Measurements from ENCODE around the gene PAQR5. TPM values are rescaled to one million over a fixed set of nuclear protein-coding genes. Genes with fewer than 3 reads are reported as not detected.
A peak's percentile ranks its signal among the peaks of the same experiment; 100 is the strongest.

PAQR5 gene
- total and polyA plus RNA-seq, 4 donors = 0.19 to 1.1 (median 0.53) TPM

DNA sequence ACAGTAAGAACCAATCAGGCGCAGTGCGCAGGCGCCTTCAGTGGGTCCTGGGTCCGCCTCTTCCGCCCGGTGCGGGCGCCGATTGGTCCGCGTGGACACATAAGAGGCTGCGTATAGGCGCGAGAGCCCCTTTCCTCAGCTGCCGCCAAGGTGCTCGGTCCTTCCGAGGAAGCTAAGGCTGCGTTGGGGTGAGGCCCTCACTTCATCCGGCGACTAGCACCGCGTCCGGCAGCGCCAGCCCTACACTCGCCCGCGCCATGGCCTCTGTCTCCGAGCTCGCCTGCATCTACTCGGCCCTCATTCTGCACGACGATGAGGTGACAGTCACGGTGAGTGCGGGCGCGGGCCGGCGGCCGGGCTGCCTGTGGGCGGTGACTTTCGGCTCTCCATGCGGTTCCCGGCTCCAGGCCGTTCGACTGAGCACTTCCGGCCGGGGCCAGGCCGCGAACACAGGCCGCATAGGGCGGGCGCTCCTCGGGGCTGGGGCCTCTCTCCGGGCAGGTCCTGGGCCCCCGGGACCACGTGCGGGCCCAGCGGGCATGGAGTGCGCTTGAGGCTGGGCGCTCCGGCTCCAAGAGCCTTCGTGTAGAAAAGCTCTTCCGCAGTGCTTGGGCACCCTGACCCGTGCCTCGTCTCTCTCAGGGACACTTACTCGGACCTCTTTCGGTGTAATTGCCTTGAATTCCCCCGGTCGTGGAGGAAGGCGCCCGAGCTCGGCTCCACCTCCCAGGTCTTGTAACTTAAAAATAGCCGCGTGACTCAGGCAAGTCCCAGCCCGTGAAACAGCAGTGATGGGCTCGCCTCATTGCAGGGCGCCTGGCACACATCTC lies 154.2 kb downstream of the PAQR5 start, which contains the start of gene RPLP1:
TSS of gene RPLP1 (plus strand) at position 127 of the 830 bp plus-strand sequence. CDS start at position 258, 131 bp downstream.
- WGBS = under 1% methylated on average over 77 of the region's 77 CpGs
- peak; percentile 95 for DNase-seq (ENCODE audit: low spot score)
- peak within 1 kb of the TSS; percentile 82 to 94 for H3K27ac ChIP-seq (ENCODE audit: low read depth in 1 of 2, low read length in 2 of 2)
- peak within 1 kb of the TSS; percentile 76 to 94 (median 77) for H3K4me3 ChIP-seq (ENCODE audit: low read depth in 1 of 3, low read length in 3 of 3)
- H3K27me3 ChIP-seq (ENCODE audit: control insufficient read depth in 4 of 4, insufficient read depth in 4 of 4, low read length in 3 of 4) = no peaks in the 10 kb centered on the region
- no peaks in the 10 kb centered on the region for H3K9me3 ChIP-seq (ENCODE audit: control insufficient read depth in 4 of 4, low read length in 3 of 4)
- TF ChIP-seq MAX (IDR thresholded peaks at IDR 0.05) (peak; percentile 27), YY1 (IDR thresholded peaks at IDR 0.05) (no peak), HNF4G (IDR thresholded peaks at IDR 0.05) (no peak), TAF1 (conservative IDR thresholded peaks at IDR 0.05) (peak; percentile 100), JUND (IDR thresholded peaks at IDR 0.05) (peak in 1 of 2 donors; percentile 9), SP1 (IDR thresholded peaks at IDR 0.05) (no peak), CTCF (IDR thresholded peaks at IDR 0.05; ENCODE audit: low read depth, low read length, missing input control) (no peak), RAD21 (IDR thresholded peaks at IDR 0.05) (peak in 1 of 2 donors; percentile 7), GABPA (IDR thresholded peaks at IDR 0.05 in 1 of 2, conservative IDR thresholded peaks at IDR 0.05 in 1 of 2) (peak in 1 of 2 donors; percentile 77), ATF3 (IDR thresholded peaks at IDR 0.05) (no peak)
- TF ChIP-seq, protein P1, sequence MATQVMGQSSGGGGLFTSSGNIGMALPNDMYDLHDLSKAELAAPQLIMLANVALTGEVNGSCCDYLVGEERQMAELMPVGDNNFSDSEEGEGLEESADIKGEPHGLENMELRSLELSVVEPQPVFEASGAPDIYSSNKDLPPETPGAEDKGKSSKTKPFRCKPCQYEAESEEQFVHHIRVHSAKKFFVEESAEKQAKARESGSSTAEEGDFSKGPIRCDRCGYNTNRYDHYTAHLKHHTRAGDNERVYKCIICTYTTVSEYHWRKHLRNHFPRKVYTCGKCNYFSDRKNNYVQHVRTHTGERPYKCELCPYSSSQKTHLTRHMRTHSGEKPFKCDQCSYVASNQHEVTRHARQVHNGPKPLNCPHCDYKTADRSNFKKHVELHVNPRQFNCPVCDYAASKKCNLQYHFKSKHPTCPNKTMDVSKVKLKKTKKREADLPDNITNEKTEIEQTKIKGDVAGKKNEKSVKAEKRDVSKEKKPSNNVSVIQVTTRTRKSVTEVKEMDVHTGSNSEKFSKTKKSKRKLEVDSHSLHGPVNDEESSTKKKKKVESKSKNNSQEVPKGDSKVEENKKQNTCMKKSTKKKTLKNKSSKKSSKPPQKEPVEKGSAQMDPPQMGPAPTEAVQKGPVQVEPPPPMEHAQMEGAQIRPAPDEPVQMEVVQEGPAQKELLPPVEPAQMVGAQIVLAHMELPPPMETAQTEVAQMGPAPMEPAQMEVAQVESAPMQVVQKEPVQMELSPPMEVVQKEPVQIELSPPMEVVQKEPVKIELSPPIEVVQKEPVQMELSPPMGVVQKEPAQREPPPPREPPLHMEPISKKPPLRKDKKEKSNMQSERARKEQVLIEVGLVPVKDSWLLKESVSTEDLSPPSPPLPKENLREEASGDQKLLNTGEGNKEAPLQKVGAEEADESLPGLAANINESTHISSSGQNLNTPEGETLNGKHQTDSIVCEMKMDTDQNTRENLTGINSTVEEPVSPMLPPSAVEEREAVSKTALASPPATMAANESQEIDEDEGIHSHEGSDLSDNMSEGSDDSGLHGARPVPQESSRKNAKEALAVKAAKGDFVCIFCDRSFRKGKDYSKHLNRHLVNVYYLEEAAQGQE (IDR thresholded peaks at IDR 0.05) = peak; percentile 96
- H3K4me1 ChIP-seq (ENCODE audit: control insufficient read depth in 4 of 4, insufficient read depth in 4 of 4, low read length in 3 of 4) = peaks cover 4 to 28% (median 21%) of the 10 kb centered on the region in 4 donors
- H3K9ac ChIP-seq (ENCODE audit: low read depth in 1 of 2, low read length in 2 of 2) = peak within 1 kb of the TSS; percentile 88 to 90
- H3K36me3 ChIP-seq (ENCODE audit: control insufficient read depth in 4 of 4, insufficient read depth in 3 of 4, low read depth in 1 of 4, low read length in 3 of 4) = peaks cover 3 to 18% (median 12%) of the 10 kb centered on the region in 4 donors

DNA sequence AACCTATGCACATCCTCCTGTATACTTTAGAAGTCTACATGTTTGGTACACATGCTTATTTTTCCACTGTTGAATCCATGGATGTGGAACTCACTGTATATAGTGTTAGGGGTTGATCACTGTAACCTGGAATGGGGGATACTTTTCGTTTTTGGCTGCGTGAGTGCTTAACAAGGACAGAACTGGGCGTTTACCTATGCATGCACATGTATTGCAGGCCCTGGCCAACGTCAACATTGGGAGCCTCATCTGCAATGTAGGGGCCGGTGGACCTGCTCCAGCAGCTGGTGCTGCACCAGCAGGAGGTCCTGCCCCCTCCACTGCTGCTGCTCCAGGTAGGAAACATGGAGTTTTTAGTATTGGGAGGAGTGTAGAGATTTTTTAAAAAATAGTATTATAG lies 156.2 kb downstream of the PAQR5 start:
- Histone ChIP-seq H3K36me3 (ENCODE audit: control insufficient read depth in 4 of 4, insufficient read depth in 3 of 4, low read depth in 1 of 4, low read length in 3 of 4) (peaks cover 3 to 18% (median 12%) of the 10 kb centered on the region in 4 donors), H3K4me3 (ENCODE audit: low read depth in 1 of 3, low read length in 3 of 3) (peak overlapping the region in 1 of 3 donors; percentile 9), H3K27ac (ENCODE audit: low read depth in 1 of 2, low read length in 2 of 2) (no peak overlapping the region), H3K9ac (ENCODE audit: low read depth in 1 of 2, low read length in 2 of 2) (no peak overlapping the region), H3K27me3 (ENCODE audit: control insufficient read depth in 4 of 4, insufficient read depth in 4 of 4, low read length in 3 of 4) (no peaks in the 10 kb centered on the region), H3K9me3 (ENCODE audit: control insufficient read depth in 4 of 4, low read length in 3 of 4) (no peaks in the 10 kb centered on the region), H3K4me1 (ENCODE audit: control insufficient read depth in 4 of 4, insufficient read depth in 4 of 4, low read length in 3 of 4) (peaks cover 4 to 28% (median 21%) of the 10 kb centered on the region in 4 donors)
- WGBS = 60% methylated on average over 5 of the region's 5 CpGs
- DNase-seq (ENCODE audit: low spot score) = no peak
- TF ChIP-seq CTCF (IDR thresholded peaks at IDR 0.05; ENCODE audit: low read depth, low read length, missing input control) (no peak), YY1 (IDR thresholded peaks at IDR 0.05) (no peak), HNF4G (IDR thresholded peaks at IDR 0.05) (no peak), FOXA1 (IDR thresholded peaks at IDR 0.05) (no peak), SP1 (IDR thresholded peaks at IDR 0.05) (no peak), TAF1 (conservative IDR thresholded peaks at IDR 0.05) (no peak), ZBTB33 (IDR thresholded peaks at IDR 0.05) (no peak), FOXA2 (IDR thresholded peaks at IDR 0.05) (no peak), NR2F2 (IDR thresholded peaks at IDR 0.05) (no peak), RXRA (IDR thresholded peaks at IDR 0.05) (no peak)
- TF ChIP-seq, protein P1 (IDR thresholded peaks at IDR 0.05) = no peak

Data from liver (tissue), 9 donors.